SHP77 (cell line): ENCODE measurements around the gene MID1.

Experiments used
- DNase-seq, 2 experiments: peaks; one replicate each; lab custom pipeline; 2025; lab: John Stamatoyannopoulos, UW

The MID1 gene

GRCh38 chrX:10576777-10577447, 43.5 kb downstream of the MID1 start:
- no peak for DNase-seq

DNA sequence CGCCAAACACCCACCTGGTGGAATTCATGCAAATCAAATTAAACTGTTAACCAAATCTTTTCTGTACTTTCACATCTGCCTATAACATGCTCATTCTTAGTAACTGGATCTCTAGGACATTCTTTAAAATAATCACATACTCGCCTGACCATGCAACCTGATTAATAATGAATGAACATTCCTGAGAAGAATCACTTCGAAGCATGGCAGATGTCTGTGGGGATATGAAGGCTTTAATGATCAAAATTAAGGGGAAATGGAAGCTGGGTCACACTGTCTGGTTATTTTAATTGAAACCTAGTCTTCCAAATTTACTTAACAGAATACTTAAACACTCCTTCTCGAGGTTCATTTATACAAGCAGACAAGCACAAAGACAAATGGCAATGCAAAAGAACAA, 44.2 kb downstream of the MID1 start:
- DNase-seq, result no peak

DNA sequence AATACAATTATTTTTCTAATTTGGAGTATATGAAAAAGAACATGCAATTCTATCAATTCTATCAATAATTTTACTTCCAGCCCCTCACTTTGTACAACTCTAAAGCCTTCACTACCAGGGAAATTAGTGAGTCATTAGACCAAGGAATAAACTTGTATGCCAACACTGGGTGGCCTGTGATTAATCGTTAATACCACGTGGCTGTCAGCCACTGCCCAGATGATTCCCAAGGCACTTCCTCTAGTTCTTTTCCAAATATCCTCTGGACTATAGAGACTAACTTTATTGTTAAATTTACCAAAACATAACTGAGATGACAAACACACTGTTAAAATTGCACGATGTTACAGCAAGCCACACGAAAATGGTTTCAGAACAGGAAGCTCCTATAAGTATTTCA, 45.7 kb downstream of the MID1 start:
- DNase-seq, result no peak

GRCh38 chrX:10571260-10571659, 49.1 kb downstream of the MID1 start:
- no peak for DNase-seq

DNA sequence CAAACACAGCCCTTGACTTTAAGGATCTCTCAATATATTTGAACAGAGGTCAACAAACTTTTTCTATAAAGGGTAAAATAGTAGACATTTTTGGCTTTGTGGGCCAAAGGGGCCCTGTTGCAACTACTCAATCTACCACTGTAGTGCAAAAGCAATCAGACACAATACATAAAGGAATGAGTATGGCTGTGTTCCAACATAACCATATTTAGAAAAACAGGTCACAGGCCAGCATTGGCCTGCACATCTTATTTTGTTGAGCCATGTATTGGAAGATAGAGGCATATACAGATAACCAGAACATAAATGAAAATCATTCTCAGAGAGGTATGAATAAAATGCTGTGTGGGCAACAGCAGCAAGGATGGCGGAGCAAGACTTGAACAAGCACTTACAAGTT, 49.8 kb downstream of the MID1 start:
- no peak for DNase-seq

DNA sequence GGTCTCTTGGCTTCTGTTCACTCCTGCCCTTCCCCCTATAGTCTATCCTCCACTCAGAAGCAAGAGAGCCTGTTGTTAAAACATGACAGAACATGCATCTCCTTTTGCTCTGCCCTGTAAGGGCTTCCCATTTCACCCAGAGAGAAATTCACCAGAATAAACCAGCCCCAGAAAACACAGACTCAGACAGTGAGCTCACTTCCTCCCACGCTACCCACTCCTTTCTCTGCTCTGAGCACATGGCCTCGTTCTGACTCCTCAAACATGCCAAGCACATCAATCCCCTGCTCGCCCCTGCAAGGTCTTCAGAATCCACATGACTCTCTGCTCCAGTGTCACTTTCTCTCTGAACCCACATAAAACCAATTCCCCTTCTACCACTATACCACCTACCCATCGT, 50.4 kb downstream of the MID1 start:
- DNase-seq, result no peak

GRCh38 chrX:10568428-10568827, 52.0 kb downstream of the MID1 start:
- no peak for DNase-seq

GRCh38 chrX:10567136-10567535, 53.2 kb downstream of the MID1 start:
- DNase-seq, result no peak

DNA sequence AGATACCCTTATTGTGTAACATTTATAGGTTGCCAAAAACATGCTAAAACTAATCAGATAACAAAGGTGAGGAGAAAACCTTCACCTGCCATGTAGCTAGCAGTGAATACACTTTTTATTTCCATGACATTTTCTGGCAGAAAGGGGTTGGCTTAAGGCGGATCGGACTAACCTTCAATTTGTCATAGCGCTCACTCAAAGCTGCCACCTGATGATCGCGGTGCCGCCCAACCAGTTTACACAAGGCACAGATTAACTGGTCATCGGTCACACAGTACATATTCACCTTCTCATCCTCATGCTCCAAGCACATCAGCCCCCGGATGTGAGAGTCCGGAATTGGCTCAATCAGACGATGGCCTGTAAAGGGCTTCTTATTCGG, 53.7 kb downstream of the MID1 start:
- no peak for DNase-seq

- peak; percentile 28 to 49 for DNase-seq
Observed at GRCh38 chrX:10564484-10564883, 55.9 kb downstream of the MID1 start.

GRCh38 chrX:10557166-10557565, 63.2 kb downstream of the MID1 start:
- no peak for DNase-seq

DNA sequence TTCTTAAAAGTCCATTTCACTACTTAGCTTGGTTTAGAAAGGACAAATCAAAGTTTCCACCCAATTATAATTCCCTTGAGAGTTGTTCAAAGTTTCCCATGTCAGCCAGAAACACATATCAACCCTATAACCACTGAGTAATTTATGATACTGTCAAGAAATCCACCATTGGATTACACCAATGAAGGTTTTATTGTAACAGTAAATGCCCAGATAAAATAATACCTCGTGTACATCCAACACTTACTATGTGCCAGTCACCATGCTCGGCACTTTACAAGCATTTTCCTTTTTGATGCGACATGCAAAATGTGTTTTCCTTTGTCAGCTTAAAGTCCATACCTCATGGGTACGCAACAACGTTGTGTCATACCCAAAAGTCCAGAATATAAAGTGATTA, 64.0 kb downstream of the MID1 start:
- no peak for DNase-seq

DNA sequence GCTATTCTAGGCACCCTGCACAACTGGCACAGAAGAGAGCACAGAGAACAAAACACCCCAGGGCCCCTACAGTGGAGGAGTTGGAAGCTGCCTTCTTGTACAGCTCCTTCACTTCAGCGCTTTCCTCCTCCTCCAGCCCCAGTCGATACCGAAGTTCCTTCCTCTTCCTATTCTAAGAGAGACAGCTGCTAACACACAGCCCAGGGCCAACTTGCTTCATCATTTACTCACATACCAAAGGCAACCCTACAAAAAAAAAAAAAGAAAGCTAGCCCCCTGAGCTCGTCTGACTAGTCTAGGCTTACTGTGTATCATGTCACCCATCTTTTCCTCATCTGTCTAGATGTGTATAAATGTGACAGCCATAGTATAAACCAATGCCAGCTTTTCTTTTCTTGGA, 64.5 kb downstream of the MID1 start:
- no peak for DNase-seq

DNA sequence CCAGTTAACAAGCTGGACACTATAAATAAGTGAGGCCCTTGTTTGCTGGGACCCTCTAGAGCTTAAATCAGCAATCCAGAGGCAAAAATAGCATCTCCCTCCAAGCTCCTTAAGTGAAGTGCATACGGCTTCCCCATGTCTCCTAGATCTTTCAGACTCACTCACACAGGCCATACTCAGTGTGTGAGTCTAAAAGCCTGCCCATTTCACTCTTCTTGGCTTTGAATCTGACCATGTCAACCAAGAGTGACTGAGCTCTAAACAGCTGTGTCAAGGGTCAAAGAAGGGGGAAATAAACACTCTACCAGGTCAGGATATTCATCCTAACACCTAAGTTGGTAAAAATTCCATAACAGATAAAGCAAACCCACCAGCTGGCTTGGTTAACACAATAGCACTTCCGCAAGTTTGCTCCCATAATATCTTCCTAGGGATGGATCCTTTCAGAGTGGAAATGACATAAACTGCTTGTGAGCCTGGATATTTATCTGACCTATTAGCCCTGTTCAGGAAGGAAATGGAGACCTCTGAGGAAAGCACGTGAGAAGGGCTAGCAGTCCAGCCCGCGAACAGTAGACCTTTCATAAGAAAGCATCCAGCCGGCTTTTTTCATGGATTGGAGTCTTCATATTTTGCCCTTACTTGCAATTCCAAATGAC, 65.6 kb downstream of the MID1 start:
- DNase-seq, result no peak

DNA sequence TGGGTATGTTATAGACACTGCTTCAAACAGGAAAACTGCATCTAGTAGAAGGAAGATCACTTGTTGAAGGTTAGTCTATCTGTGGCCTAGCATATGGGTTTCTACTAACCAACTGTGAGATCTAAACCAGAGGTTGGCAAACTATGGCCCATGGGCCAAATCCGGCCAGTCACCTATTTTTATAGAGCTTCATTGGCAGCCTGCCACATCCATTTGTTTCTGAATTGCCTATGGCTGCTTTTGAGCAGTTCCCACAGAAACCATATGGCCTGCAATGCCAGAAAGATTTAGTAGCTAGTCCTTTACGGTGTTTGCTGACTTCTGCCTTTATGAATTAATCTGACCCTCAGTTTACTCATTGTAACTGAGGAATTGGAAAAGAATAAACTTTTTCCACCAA, 71.1 kb downstream of the MID1 start:
- peak; percentile 8 to 19 for DNase-seq

DNA sequence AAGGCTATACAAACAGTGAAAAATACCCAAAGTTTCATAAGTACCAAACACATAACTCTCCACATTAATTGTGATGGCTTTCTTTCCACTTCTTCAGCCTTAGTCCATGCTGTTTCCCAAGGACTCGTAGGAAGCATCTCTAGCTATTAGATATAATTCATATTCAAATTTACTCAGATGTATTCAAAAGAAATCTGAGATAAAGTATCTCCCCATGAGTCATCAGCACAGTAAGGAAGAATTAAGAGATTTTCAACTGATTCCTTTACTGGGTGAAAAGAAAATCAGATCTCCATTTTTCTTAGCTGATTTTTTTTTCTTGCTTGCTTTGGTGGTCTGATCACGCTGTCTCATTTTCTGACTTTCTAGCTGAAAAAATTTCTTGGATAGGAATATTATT, 71.7 kb downstream of the MID1 start:
- DNase-seq, result no peak

DNA sequence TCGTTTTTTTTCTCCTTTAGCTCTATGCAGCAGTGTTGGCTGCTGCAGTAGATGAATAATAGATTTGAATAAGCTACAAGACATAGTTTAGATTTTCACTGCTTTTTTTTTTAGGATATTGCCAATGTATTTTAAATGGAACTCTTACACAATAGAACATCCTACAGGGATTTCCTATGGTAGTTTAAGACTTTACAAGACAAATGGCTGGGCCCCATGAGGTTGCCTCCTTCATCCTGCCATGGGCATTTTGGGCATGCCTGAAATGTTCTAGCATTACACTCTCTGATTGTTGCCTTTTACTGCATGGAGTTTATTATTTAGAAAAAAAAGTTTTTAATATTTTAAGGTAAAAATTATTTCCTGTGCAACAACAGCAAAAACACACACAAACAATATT, 74.5 kb downstream of the MID1 start:
- no peak for DNase-seq

DNA sequence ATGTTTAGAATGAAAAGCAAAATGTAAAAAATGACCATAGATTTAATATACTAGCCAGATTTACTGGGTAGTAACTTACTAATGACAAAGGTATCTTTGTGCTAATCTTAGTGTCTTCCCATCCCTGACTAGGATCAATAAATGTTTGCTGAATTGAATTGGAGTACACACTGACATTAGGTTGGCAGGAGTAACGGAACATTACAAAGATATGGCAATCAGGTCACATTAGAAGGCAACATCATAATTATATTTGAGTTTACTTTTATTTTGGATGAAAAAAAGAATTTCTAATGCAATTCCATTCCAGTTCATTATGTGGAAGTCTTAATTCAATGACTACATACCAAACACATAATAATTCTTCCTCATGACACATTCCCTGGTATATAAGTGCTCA, 77.8 kb downstream of the MID1 start:
- no peak for DNase-seq

- DNase-seq, result no peak
Observed at GRCh38 chrX:10538831-10539230, 81.6 kb downstream of the MID1 start.

DNA sequence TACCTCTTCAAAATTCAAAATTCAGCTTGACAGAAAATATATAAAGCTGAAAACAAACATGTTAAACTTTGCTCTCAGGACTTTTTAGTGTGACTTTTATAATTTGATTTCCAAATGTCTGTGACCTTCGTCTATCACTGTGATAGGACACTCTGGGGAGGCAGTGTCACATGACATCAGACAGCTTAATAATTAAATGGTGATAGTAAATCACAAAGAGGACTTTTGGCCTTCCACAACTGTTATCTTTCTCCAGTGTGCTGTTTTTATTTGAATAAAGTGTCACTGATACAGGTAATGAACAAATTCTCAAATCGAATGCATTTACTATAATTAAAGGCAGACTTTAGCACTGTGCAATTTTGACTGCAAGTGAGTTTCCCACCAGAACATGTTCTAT, 83.1 kb downstream of the MID1 start:
- no peak for DNase-seq

GRCh38 chrX:10536744-10537143, 83.6 kb downstream of the MID1 start:
- DNase-seq, result no peak

GRCh38 chrX:10534611-10535010, 85.8 kb downstream of the MID1 start:
- no peak for DNase-seq

DNA sequence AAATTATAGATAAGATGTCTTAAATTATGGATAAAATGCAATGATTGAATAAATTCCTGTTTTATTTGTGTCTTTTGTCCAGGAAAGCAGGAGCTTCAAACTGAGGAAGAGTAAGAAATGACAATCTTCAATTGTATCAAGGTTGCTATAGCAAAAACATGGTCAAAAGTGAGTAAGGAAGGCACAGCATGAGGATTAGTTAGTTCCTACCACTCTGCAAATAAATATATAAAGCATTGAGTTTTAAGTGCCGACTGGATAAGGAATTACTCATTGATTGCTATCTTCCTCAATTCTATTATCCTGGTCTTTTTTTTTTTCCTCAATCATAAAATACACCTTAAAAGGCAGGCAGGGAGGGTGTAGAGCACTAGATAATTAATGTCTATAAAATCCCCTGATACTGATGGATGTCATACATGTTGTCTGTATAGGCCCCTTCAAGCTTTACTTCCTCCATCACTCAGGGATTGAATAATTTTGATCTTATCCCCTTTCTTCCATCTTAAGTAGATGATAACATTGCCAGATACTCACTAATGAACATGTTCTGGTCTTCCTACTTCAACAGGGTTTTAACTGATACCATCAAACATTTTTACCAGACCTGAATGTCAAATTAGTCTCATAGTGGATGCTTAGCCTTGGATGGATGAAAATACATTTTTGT, 86.6 kb downstream of the MID1 start:
- DNase-seq, result no peak

- no peak for DNase-seq
Observed at GRCh38 chrX:10531927-10532326, 88.5 kb downstream of the MID1 start.
